ENCODE results near the gene C1QB. TPM values are rescaled to one million over a fixed set of nuclear protein-coding genes. Genes with fewer than 3 reads are reported as not detected.
"Not testable (repeated sequence)": the region's sequence is repeated elsewhere in the genome, so short reads cannot be mapped to it uniquely, and the experiment has no call there.

Gene C1QB
- polyA plus RNA-seq, 1 donor = 13.1 TPM

DNA sequence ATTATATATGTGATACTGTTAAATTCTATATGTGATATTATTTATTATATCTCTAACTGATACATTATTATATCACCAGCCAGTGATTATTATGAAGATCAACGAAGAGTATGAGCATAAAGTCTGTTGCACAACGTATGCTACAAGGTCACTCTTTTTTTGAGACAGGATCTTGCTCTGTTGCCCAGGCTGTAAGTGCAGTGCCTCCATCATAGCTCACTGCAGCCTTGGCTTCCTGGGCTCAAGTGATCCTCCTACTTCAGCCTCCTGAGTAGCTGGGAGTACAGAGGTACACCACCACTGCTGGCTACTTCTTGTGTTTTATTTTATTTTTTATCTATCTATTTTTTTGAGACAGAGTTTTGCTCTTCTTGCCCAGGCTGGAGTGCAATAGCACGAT, 43.6 kb downstream of the C1QB start:
- no peak for DNase-seq (ENCODE audit: low read depth)

DNA sequence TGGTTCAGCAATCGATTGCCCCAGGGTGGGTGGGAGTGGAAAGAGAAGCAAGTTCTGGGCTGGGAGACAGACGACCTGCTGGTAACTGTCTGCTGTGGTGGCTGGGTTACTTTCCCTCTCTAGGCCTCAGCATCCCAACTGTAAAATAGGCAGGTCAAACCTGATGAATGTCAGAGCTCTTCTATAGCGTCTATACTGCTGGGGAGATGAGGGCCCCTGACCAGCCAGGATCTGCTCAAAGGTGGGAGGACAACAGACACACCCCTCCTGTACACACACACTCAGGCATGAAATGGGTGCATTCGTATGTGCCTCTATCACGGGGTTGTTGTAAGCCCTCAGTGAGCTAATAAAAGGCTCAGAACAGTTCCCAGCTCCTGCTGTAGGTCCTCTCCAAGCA, 44.9 kb downstream of the C1QB start:
- no peak for DNase-seq (ENCODE audit: low read depth)

DNA sequence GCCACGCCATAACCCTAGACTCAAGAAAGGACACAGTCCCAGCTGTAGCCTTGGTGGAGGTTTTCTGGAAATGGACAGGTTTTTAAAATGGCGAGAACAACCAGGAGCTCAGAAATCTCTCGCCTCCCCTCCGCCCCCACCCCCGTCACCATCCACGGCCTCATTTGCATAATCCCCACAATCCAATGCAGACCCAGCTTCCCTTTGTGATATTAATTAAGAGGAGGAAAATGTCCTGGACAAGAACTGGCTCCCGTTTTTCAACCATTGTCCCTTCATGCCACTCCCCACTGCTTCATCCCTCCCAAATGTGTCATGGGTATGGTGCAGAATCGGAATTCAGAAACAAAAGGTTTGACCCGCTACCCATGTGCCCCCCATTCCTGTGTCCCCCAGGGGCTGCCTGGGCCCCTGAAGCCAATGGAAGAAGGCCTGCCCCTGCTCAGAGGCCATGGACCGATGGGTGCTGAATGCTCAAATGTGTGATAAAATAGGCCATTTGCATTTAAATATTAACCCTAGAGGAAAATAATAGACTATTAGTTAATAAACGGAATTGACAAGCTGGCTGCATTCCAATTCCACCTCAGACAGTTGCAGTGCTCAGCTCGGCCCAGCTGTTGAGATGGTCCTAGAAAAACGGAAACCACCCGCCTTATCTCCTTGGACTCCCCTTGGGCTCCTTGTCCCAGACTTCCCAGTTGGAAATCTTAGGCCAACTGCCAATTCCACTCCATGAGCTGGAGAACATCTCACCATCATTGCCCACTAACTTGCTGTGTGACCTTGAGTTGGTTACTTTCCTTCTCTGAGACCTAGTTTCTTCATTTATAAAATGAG, 46.9 kb downstream of the C1QB start:
- DNase-seq (ENCODE audit: low read depth) = no peak

DNA sequence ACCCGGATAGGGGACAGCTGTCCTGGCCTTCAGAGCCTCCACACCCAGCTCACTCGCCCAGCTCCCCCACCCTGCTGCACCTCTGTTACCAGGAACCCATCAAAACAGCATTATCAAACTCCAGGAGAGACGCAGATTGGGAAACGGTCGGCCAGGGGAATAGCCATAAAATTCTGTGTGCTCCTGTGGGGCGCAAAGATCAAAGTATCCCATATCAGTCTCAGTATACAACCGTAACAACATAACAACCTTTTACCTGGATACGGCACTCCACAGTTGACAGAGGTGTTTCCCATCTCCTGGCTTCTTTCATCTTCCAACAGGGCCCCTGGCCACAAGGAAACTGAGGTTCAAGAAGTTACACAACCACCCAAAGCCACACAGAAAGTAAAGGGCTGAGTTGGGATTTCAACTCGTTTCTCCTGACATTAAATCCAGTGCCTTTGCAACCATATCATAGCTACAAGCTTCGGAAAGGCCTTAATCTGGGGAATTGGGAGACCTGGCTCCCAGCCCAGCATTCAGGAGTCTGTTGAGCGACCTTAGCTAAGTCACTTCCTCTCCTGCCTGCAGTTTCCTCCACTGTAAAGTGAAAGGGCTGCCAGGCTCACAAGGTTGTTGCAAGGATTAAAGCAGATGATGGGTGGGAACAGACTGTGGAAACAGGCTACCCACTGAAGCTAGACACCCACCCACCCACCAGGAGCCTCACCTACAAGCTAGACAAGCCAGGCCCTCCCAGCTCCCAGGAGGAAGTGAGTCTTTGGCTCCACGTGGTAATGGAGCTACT, 49.5 kb downstream of the C1QB start:
- no peak for DNase-seq (ENCODE audit: low read depth)

DNA sequence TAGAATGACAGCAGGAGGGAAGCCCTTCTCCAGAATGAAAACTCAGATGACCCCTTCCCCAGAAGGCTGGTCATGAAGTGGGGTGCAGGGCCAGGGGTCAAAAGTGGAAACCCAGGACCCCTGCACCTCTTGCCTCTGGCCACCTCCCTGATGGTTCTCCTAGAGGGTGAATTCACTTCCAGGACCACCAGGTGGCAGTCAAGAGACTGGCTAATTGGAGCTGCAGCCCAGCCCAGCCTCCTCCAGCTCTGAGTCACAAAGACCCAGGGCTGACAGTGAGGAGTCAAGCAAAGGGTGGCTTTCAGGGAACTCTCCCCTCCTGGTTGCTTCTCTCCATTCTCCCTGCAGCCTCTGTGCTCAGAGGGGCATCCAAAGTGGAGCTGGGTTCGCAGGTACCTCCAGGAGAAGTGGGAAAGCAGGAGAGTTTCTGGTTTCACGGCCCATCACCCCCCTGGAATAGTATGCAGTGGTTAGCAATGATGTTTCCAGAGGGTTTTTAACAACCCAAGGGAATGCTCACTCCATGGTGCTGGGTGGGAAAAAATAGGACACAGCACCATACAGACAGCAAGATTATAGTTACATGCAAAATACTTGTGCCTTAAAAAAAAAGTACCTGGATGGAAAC, 51.5 kb downstream of the C1QB start:
- peak; percentile 66 for DNase-seq (ENCODE audit: low read depth)

DNA sequence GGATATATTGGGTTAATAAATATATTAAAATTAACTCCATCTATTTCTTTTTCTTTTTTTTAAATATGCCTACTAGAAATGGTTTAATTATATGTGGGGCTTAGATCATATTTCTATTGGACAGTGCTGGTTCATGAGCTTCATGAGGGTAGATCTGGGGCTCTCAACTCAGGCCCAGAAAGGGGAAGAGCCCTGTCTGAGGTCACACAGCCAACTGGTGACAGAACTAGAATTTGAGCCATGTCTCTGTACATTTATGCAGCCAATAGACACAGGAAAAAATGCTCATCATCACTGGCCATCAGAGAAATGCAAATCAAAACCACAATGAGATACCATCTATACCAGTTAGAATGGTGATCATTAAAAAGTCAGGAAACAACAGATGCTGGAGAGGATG, 52.5 kb downstream of the C1QB start:
- DNase-seq (ENCODE audit: low read depth) = no peak

DNA sequence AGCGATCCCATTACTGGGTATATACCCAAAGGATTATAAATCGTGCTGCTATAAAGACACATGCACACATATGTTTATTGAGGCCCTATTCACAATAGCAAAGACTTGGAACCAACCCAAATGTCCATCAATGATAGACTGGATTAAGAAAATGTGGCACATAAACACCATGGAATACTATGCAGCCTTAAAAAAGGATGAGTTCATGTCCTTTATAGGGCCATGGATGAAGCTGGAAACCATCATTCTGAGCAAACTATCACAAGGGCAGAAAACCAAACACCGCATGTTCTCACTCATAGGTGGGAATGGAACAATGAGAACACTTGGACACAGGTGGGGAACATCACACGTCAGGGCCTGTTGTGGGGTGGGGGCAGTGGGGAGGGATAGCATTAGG, 53.1 kb downstream of the C1QB start:
- DNase-seq (ENCODE audit: low read depth) = not testable (repeated sequence)

DNA sequence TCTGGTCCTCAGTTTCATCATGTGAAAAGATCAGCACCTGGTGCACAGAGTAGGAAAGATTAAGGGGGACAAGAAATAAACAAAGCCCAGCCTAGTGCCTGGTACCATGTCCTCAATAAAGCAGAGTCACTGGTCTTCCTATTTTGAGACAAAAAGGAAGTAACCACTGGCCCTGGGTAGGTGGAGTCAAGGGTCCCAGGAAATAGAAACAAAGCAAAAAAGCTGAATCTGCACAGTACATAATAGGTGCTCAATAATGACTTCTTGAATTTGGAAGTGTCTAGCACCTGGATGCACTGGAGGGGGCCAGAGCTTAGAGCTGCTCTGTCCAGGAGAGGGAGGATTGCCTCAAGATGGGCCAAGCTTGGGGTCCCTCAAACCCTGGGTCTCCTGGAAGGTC, 55.7 kb downstream of the C1QB start:
- no peak for DNase-seq (ENCODE audit: low read depth)

DNA sequence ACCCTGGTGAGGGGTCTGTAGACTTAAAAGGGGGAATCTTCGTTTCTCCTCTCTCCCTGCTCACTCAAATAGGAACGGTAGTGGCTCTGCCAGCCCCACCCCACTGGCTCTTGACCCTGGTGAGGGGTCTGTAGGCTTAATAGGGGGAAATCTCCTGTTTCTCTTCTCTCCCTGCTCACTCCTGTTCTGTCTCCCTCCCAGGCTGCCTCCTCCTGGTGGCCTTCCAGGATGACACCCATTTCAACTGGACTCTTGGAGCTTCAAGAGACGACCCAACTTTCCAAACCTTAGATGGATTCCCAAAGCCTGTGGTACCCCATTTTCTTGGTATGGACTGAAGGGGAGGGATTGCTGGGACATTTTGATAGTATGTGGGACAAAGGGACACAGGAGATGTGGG, 56.2 kb downstream of the C1QB start:
- no peak for DNase-seq (ENCODE audit: low read depth)

DNA sequence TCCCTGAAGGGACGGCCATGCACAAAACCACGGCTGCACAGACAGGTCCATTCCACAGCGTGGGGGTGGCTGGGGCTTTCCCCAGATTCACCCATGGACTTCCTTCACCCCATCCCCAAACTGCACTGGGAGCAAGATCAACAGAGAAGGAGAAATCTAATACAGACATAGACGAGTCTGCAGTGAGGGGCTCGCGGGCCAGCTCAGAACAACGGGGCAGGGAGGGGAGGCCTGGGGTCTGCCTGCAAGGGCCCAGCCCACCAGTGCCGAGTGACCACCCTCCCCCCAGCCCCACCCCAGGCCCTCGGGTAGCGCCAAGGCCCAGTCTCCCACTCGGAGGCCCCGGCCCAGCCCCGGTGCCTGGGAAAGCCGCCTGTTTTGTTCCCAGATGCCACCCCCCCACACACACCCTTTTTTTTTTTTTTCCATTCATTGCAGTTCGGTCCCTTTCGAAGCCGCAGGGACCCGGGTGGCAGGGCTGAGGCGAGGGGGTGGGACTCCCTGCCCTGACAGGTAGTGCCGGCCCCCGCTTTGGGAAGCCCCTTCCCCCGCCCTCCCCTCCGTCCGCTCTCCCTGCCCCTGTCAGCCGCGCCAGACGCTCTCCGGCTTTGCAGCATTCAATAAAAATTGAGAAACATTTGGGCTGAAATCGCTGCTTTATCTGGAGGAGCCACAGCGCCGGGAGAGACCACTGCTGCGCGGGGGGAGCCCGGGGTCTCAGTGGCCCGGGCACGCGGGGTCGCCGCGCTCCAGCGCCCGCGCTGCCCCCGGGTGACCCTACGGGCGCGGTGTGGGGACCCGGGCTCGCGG, 57.1 kb downstream of the C1QB start:
- no peak for DNase-seq (ENCODE audit: low read depth)

DNA sequence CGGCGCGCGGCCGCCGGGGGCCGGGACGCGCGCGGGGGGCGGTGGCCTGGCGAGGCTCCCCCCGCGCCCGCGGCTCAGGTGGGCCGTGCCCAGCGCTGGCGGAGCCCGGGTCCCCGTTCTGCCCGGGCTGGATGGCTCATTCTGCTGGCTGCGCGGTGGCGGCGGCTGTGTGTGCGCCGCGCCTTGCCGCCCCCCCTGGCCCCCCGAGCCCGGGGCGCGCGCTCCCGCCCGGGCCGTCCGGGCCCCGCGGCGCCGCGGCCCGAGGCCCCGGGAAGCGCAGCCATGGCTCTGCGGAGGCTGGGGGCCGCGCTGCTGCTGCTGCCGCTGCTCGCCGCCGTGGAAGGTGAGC, 57.6 kb downstream of the C1QB start, which contains the start of gene EPHB2:
EPHB2 (plus strand) TSS at position 139 of the 349 bp plus-strand sequence; CDS start at position 283, 144 bp downstream.
- DNase-seq (ENCODE audit: low read depth) = no peak

DNA sequence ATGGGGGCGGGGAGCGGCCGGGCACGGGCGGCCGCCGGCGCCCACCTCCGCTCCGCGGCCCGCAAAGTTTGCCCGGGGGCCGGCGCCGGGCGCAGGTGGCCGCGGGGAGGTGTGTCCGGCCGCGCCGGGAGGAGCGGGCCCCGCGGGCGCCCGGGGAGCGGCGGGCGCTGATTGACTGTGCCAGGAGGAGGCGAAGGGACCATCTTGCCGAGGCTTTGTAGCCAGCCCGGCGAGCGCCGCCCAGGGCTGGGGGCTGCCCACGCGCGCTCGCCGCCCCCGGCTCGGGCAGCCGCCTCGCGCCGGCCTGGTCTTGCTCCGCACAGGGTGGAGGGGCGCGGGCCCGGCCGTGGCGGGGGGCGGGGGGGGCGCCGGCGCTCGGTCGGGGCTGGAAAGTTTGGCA, 58.0 kb downstream of the C1QB start:
- no peak for DNase-seq (ENCODE audit: low read depth)

Other genes starting within 250 kb of the C1QB start
- 12.2 TPM for gene ZBTB40, start 201.4 kb upstream of the C1QB start, polyA plus RNA-seq (ENCODE audit: insufficient read length)
- gene EPHA8, start 89.7 kb upstream of the C1QB start, polyA plus RNA-seq (ENCODE audit: insufficient read length) = 0.05 TPM
- 22.2 TPM for gene C1QA, start 16.6 kb upstream of the C1QB start, polyA plus RNA-seq (ENCODE audit: insufficient read length)
- 23.9 TPM for gene C1QC, start 9.6 kb upstream of the C1QB start, polyA plus RNA-seq (ENCODE audit: insufficient read length)
- gene EPHB2, start 57.6 kb downstream of the C1QB start, polyA plus RNA-seq (ENCODE audit: insufficient read length) = 15.7 TPM

Measured in forelimb muscle (tissue), 1 donor.